T47D (cell line): ENCODE results near the gene ZNF90.
"Not testable (repeated sequence)": the region's sequence is repeated elsewhere in the genome, so short reads cannot be mapped to it uniquely, and the experiment has no call there.

Experiments used
- DNase-seq, 2 experiments: peaks; one replicate each; pipeline versions ENCODE4 v3.0.0 to v3.0.0-alpha.2; 2011 to 2012; ENCODE audit warnings: low read depth in 1 of 2, low spot score in 1 of 2
- JUND ChIP-seq: IDR thresholded peaks from 2 replicates; pipeline ENCODE4 v1.6.1; 2012; ENCODE audit warnings: low read depth
- in situ Hi-C: cut with HindIII; loops from 2 replicates; pipeline ENCODE4 v1.10.0; 2016; ENCODE audit warnings: low sequenced_read_pairs, low pct_unique_long_range_greater_than_20kb

Gene ZNF90

DNA sequence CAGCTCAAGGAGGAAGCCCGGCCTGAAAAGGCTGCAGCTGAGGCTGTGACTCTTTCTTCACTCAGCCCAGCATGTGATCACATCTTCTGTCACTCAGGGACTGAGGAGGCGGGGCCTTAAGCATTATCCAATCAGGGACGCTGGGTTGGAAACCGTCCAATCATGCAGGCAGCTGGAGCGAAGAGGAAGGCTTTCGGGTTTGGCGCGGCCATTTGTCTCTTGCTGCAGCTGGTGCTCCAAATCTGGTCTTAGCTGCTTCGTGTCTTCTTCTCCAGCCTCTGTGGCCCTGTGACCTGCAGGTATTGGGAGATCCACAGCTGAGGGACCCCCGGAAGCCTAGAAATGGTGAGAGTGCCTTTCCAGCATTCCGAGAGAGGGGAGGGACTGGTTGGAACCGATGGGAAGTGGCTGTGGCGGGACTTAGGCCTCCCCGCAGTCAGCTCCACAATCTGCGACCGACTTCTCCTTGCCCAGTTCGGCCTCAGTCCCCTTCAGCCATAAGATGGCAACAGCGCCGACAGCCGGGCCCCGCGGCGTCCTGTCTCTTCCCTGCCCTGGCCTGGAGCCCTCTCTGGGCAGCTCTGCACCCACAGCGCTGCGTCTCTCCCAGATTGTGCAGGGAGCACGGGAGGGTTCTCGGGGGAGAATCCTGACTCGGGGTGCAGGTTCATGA lies at the start of gene ZNF90:
TSS of gene ZNF90 (plus strand) at position 210 of the 673 bp plus-strand sequence. CDS start at position 343, 133 bp downstream.
- DNase-seq: peak; percentile 72 to 98
- no peak for TF ChIP-seq JUND
- in situ Hi-C loops: no loop called here

DNA sequence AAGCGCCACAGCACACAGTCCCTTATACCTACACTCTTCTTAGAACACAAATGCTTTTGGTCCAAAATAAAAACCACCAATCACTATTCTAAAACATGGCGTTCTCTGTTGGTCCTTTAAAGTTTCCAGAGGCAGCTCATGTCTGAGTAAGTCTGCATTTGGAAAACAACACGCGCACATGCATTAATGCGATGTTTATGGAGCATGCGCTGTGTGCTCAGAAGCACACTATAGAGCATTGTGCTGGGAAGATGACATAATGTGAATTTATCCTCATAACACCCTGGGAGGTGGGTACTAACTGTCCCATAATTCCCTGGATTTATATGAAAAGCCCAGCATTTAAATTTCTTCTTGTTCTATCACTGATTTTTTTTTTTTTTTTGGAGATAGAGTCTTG lies 49.2 kb upstream of the ZNF90 start:
- DNase-seq: no peak
- TF ChIP-seq JUND: no peak
- in situ Hi-C loops: no loop called here

DNA sequence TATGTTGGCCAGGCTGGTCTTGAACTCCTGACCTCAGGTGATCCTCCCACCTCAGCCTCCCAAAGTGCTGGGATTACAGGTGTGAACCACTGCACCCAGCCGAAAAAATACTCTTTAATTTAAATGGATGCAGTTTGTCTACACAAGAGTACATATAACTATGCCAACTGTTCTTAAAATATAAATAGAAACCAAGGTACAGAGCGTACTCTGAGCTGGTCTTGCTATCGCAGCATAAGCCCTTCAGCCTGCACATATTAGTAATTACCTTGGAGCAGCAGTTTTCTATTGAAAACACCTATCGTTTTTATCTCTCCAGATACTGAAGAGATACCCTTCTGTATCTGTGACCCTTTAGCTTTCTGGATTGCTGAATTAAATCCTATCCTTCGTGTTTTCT lies 41.9 kb upstream of the ZNF90 start:
- TF ChIP-seq JUND: no peak
- no peak for DNase-seq
- in situ Hi-C loops: no loop called here

- TF ChIP-seq JUND: no peak
- in situ Hi-C loops: no loop called here
- no peak for DNase-seq
Measured at GRCh38 chr19:20038358-20039202, 39.2 kb upstream of the ZNF90 start.

DNA sequence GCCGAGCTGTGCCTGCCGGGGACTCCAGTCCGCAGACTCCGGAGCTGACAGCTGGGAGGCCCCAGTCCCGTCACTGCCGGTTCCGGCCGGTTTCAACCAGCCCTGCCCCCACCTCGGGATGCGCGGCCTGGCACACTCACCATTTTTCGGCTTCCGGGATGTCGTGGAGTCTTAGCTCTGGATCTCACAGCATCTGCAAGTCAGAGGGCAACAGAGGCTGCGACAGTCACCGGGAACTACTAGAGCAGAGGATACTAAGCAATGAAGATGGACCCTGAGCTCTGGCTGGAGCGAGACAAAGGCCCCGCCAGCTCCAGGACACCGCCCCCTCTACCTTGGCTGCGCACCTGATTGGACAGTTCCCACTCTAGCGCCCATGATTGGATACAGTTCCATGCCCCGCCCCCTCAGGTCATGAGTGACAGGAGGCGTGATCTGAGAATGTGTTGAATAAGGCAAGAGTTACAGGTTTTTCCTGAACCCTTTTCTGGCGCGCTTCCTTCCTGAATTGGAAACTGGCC lies 38.5 kb upstream of the ZNF90 start, which contains the start of gene ZNF682:
TSS of gene ZNF682 (minus strand) at position 303 of the 521 bp plus-strand sequence. CDS start at position 143, 160 bp downstream.
- in situ Hi-C loops: no loop called here
- peak; percentile 75 to 99 for DNase-seq
- no peak for TF ChIP-seq JUND

GRCh38 chr19:20044663-20045062 lies 33.1 kb upstream of the ZNF90 start:
- in situ Hi-C loops: no loop called here
- peak in 1 of 2 experiments; percentile 7 for DNase-seq
- TF ChIP-seq JUND: no peak

- DNase-seq: peak in 1 of 2 experiments; percentile 7
- in situ Hi-C loops: not testable (repeated sequence)
Measured at GRCh38 chr19:20045742-20046141, 32.1 kb upstream of the ZNF90 start.

GRCh38 chr19:20051841-20052768 lies 25.7 kb upstream of the ZNF90 start:
- peak; percentile 60 to 98 for DNase-seq
- TF ChIP-seq JUND: no peak
- in situ Hi-C loops: no loop called here

- in situ Hi-C loops, DNase-seq: not testable (repeated sequence)
Measured at GRCh38 chr19:20058738-20059137, 19.1 kb upstream of the ZNF90 start.

- in situ Hi-C loops: no loop called here
- no peak for DNase-seq
- no peak for TF ChIP-seq JUND
Measured at GRCh38 chr19:20060282-20060681, 17.5 kb upstream of the ZNF90 start.

- in situ Hi-C loops: no loop called here
- TF ChIP-seq JUND: no peak
- DNase-seq: no peak
Measured at GRCh38 chr19:20066861-20067260, 10.9 kb upstream of the ZNF90 start.

GRCh38 chr19:20067943-20068342 lies 9.9 kb upstream of the ZNF90 start:
- no peak for TF ChIP-seq JUND
- in situ Hi-C loops: no loop called here
- no peak for DNase-seq

DNA sequence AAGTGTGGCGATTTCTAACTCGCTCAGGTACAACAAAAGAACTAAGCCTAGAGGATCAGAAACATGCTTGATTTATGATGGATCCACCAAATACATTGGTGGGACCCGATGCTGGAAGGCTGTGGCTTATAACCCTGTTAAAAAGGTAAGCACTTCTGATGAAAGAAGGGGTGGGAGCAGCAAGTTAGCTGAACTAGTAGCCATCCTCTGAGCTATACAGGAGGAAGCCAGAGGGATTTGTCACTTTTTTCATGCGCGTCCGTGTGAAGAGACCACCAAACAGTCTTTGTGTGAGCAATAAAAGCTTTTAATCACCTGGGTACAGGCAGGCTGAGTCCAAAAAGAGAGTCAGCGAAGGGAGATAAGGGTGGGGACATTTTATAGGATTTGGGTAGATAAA lies 9.2 kb upstream of the ZNF90 start:
- DNase-seq, in situ Hi-C loops: not testable (repeated sequence)
